ENCODE results near the gene RAB12.

DNA sequence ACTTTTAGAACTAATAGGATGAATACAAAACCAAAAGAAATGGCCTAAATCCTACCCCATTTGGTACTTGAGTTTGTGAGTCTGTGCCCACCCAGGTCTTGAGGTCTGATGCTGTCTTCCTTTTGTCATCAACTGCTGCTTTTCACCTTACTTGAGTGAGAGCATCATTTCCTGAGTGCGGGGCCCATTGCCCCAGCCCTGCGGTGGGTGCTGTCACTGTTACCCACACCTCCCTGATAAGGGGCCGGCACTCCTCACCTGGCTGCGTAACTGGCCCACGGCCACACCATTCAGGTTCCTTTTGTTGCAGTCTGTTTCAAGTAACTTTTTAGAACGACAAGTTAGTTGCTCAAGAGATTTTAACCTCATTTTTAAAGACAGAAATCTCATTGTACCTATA, 25.3 kb downstream of the RAB12 start:
- TF ChIP-seq, protein P1, sequence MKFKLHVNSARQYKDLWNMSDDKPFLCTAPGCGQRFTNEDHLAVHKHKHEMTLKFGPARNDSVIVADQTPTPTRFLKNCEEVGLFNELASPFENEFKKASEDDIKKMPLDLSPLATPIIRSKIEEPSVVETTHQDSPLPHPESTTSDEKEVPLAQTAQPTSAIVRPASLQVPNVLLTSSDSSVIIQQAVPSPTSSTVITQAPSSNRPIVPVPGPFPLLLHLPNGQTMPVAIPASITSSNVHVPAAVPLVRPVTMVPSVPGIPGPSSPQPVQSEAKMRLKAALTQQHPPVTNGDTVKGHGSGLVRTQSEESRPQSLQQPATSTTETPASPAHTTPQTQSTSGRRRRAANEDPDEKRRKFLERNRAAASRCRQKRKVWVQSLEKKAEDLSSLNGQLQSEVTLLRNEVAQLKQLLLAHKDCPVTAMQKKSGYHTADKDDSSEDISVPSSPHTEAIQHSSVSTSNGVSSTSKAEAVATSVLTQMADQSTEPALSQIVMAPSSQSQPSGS (tag by site-specific recombination; IDR thresholded peaks at IDR 0.05; ENCODE audit: low read depth) = no peak
- TF ChIP-seq, protein P2, sequence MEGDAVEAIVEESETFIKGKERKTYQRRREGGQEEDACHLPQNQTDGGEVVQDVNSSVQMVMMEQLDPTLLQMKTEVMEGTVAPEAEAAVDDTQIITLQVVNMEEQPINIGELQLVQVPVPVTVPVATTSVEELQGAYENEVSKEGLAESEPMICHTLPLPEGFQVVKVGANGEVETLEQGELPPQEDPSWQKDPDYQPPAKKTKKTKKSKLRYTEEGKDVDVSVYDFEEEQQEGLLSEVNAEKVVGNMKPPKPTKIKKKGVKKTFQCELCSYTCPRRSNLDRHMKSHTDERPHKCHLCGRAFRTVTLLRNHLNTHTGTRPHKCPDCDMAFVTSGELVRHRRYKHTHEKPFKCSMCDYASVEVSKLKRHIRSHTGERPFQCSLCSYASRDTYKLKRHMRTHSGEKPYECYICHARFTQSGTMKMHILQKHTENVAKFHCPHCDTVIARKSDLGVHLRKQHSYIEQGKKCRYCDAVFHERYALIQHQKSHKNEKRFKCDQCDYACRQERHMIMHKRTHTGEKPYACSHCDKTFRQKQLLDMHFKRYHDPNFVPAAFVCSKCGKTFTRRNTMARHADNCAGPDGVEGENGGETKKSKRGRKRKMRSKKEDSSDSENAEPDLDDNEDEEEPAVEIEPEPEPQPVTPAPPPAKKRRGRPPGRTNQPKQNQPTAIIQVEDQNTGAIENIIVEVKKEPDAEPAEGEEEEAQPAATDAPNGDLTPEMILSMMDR (tag by site-specific recombination; IDR thresholded peaks at IDR 0.05) = no peak
- TF ChIP-seq, protein P3, sequence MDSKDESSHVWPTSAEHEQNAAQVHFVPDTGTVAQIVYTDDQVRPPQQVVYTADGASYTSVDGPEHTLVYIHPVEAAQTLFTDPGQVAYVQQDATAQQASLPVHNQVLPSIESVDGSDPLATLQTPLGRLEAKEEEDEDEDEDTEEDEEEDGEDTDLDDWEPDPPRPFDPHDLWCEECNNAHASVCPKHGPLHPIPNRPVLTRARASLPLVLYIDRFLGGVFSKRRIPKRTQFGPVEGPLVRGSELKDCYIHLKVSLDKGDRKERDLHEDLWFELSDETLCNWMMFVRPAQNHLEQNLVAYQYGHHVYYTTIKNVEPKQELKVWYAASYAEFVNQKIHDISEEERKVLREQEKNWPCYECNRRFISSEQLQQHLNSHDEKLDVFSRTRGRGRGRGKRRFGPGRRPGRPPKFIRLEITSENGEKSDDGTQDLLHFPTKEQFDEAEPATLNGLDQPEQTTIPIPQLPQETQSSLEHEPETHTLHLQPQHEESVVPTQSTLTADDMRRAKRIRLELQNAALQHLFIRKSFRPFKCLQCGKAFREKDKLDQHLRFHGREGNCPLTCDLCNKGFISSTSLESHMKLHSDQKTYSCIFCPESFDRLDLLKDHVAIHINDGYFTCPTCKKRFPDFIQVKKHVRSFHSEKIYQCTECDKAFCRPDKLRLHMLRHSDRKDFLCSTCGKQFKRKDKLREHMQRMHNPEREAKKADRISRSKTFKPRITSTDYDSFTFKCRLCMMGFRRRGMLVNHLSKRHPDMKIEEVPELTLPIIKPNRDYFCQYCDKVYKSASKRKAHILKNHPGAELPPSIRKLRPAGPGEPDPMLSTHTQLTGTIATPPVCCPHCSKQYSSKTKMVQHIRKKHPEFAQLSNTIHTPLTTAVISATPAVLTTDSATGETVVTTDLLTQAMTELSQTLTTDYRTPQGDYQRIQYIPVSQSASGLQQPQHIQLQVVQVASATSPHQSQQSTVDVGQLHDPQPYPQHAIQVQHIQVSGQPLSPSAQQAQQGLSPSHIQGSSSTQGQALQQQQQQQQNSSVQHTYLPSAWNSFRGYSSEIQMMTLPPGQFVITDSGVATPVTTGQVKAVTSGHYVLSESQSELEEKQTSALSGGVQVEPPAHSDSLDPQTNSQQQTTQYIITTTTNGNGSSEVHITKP (tag by site-specific recombination; IDR thresholded peaks at IDR 0.05) = no peak
- TF ChIP-seq, protein P4, sequence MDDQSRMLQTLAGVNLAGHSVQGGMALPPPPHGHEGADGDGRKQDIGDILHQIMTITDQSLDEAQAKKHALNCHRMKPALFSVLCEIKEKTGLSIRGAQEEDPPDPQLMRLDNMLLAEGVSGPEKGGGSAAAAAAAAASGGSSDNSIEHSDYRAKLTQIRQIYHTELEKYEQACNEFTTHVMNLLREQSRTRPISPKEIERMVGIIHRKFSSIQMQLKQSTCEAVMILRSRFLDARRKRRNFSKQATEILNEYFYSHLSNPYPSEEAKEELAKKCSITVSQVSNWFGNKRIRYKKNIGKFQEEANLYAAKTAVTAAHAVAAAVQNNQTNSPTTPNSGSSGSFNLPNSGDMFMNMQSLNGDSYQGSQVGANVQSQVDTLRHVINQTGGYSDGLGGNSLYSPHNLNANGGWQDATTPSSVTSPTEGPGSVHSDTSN (CRISPR knock-in tag; IDR thresholded peaks at IDR 0.05) = no peak
- no peak for TF ChIP-seq ZNF621 (tag by site-specific recombination; IDR thresholded peaks at IDR 0.05)
- no peak for TF ChIP-seq ZNF239 (tag by site-specific recombination; IDR thresholded peaks at IDR 0.05)
- TF ChIP-seq ZNF350 (tag by site-specific recombination; IDR thresholded peaks at IDR 0.05) = no peak
- TF ChIP-seq, protein P5, sequence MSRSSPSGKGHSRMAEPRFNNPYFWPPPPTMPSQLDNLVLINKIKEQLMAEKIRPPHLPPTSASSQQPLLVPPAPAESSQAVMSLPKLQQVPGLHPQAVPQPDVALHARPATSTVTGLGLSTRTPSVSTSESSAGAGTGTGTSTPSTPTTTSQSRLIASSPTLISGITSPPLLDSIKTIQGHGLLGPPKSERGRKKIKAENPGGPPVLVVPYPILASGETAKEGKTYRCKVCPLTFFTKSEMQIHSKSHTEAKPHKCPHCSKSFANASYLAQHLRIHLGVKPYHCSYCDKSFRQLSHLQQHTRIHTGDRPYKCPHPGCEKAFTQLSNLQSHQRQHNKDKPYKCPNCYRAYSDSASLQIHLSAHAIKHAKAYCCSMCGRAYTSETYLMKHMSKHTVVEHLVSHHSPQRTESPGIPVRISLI (tag by site-specific recombination; IDR thresholded peaks at IDR 0.05) = no peak
- TF ChIP-seq, protein P6, sequence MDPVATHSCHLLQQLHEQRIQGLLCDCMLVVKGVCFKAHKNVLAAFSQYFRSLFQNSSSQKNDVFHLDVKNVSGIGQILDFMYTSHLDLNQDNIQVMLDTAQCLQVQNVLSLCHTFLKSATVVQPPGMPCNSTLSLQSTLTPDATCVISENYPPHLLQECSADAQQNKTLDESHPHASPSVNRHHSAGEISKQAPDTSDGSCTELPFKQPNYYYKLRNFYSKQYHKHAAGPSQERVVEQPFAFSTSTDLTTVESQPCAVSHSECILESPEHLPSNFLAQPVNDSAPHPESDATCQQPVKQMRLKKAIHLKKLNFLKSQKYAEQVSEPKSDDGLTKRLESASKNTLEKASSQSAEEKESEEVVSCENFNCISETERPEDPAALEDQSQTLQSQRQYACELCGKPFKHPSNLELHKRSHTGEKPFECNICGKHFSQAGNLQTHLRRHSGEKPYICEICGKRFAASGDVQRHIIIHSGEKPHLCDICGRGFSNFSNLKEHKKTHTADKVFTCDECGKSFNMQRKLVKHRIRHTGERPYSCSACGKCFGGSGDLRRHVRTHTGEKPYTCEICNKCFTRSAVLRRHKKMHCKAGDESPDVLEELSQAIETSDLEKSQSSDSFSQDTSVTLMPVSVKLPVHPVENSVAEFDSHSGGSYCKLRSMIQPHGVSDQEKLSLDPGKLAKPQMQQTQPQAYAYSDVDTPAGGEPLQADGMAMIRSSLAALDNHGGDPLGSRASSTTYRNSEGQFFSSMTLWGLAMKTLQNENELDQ (tag by site-specific recombination; IDR thresholded peaks at IDR 0.05; ENCODE audit: low read depth) = no peak
- no peak for TF ChIP-seq ZNF292 (tag by site-specific recombination; IDR thresholded peaks at IDR 0.05; ENCODE audit: borderline replicate concordance, low read depth)
- TF ChIP-seq ZNF629 (tag by site-specific recombination; IDR thresholded peaks at IDR 0.05) = no peak
- TF ChIP-seq, protein P7, sequence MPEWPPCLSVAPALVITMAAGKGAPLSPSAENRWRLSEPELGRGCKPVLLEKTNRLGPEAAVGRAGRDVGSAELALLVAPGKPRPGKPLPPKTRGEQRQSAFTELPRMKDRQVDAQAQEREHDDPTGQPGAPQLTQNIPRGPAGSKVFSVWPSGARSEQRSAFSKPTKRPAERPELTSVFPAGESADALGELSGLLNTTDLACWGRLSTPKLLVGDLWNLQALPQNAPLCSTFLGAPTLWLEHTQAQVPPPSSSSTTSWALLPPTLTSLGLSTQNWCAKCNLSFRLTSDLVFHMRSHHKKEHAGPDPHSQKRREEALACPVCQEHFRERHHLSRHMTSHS (tag by site-specific recombination; IDR thresholded peaks at IDR 0.05) = no peak
- no peak for TF ChIP-seq ZBTB7A (tag by site-specific recombination; IDR thresholded peaks at IDR 0.05; ENCODE audit: low read depth)
- TF ChIP-seq ZNF777 (tag by site-specific recombination; IDR thresholded peaks at IDR 0.05; ENCODE audit: borderline replicate concordance) = no peak
